Measurements from ENCODE around the gene CD1D. TPM values are rescaled to one million over a fixed set of nuclear protein-coding genes. Genes with fewer than 3 reads are reported as not detected.
A peak's percentile ranks its signal among the peaks of the same experiment; 100 is the strongest.

The CD1D gene
- total RNA-seq, 4 donors from 2014 or later, result 0.83 to 1.9 (median 1.7) TPM; not detected in 1

DNA sequence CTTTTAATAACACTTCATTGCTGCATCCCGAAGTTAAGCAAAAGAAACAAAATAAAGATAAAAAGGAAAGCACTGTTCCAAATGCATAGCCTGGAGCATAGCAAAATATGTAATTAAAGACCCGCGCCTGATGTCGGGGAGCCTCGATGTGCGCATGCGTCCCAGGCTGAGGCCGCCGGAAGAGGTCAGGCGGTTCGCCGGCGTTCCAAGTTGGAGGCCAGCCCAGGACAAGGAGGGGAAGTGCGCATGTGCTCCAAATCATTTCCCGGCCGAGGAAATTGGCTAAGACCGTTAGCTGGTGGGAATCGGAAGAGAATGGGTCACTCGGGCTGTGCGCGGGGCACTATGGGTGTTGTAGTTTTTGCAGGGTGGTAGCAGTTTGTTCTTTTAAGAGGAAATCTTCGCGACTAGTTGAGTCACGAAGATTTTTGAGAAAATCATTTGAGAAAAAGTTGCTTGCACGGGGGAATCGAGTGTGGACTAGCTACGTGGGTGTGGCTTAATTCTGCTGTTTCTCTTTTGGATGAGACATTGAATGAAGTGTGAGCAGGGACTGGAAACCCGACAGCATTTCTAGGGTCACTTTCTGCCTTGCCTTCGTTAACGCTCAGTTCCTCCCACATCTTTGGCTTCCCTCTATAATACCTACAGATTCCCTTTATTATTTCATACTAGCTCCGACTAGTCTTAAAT lies 31.0 kb upstream of the CD1D start:
- intact Hi-C loops (cut with DNase I), result no loop called here
- H3K27me3 ChIP-seq, result peaks cover 0 to 10% (median 0%) of the 10 kb centered on the region in 4 donors
- 5 to 7% methylated on average over 31 of the region's 31 CpGs for WGBS, 2 donors
- no peak for TF ChIP-seq POLR2A (IDR thresholded peaks at IDR 0.05)
- peak in 1 of 6 experiments; percentile 26 for TF ChIP-seq CTCF (IDR thresholded peaks at IDR 0.05)
- H3K9me3 ChIP-seq, result no peaks in the 10 kb centered on the region
- peak overlapping the region; percentile 16 to 60 (median 40) for H3K4me3 ChIP-seq
- H3K27ac ChIP-seq, result peak overlapping the region in 3 of 4 donors; percentile 54 to 84 (median 66)
- DNase-seq, result peak; percentile 29
- H3K4me1 ChIP-seq, result peaks cover 10 to 43% (median 10%) of the 10 kb centered on the region in 3 donors
- no peaks in the 10 kb centered on the region for H3K36me3 ChIP-seq

- peaks cover 0 to 14% (median 0%) of the 10 kb centered on the region in 4 donors for H3K27me3 ChIP-seq
- peak overlapping the region in 1 of 4 donors; percentile 84 for H3K27ac ChIP-seq
- TF ChIP-seq POLR2A (IDR thresholded peaks at IDR 0.05) (no peak), CTCF (IDR thresholded peaks at IDR 0.05) (no peak)
- H3K4me1 ChIP-seq, result peaks cover 5 to 36% (median 10%) of the 10 kb centered on the region in 3 donors
- H3K36me3 ChIP-seq, result no peaks in the 10 kb centered on the region
- no peak for DNase-seq
- WGBS, 2 donors, result 70 to 91% methylated on average over 1 of the region's 1 CpG
- intact Hi-C loops (cut with DNase I), result no loop called here
- no peaks in the 10 kb centered on the region for H3K9me3 ChIP-seq
- H3K4me3 ChIP-seq, result no peak overlapping the region
Measured at GRCh38 chr1:158150523-158150922, 30.2 kb upstream of the CD1D start.

- DNase-seq, result no peak
- 73 to 86% methylated on average over 1 of the region's 1 CpG for WGBS, 2 donors
- Histone ChIP-seq H3K27ac (no peak overlapping the region), H3K27me3 (peaks cover 0 to 18% (median 0%) of the 10 kb centered on the region in 4 donors), H3K4me3 (no peak overlapping the region), H3K4me1 (peaks cover 5 to 22% (median 10%) of the 10 kb centered on the region in 3 donors), H3K9me3 (no peaks in the 10 kb centered on the region), H3K36me3 (no peaks in the 10 kb centered on the region)
- intact Hi-C loops (cut with DNase I), result no loop called here
- TF ChIP-seq POLR2A (IDR thresholded peaks at IDR 0.05) (no peak), CTCF (IDR thresholded peaks at IDR 0.05) (no peak)
Measured at GRCh38 chr1:158153179-158153578, 27.5 kb upstream of the CD1D start.

GRCh38 chr1:158153746-158154444 lies 26.8 kb upstream of the CD1D start:
- Histone ChIP-seq H3K4me1 (peaks cover 5 to 16% (median 10%) of the 10 kb centered on the region in 3 donors), H3K9me3 (no peaks in the 10 kb centered on the region), H3K36me3 (no peaks in the 10 kb centered on the region), H3K4me3 (no peak overlapping the region), H3K27ac (peak overlapping the region in 1 of 4 donors; percentile 16), H3K27me3 (peaks cover 0 to 18% (median 0%) of the 10 kb centered on the region in 4 donors)
- 68 to 75% methylated on average over 5 of the region's 5 CpGs for WGBS, 2 donors
- intact Hi-C loops (cut with DNase I), result no loop called here
- TF ChIP-seq CTCF (IDR thresholded peaks at IDR 0.05) (no peak), POLR2A (IDR thresholded peaks at IDR 0.05) (no peak)
- DNase-seq, result no peak

DNA sequence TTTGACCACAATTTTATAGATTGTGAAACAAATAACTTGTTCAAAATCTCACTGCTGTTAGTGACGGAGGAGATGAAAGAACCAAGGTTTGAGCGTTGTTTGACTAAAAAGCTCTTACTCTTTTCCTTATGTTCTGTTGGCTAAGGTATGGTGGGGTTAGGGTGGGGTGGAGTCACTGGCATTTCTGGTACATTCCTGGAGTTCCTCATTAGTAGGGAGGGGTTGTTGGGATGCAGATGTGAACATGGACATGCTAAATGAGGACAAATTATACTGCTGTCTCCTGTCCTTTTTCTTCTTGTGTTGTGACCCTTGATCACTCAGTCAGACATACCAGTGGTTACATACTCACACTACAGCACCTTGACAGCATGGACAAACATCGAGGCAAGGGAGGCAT lies 26.2 kb upstream of the CD1D start:
- Histone ChIP-seq H3K4me3 (no peak overlapping the region), H3K4me1 (peaks cover 5 to 10% (median 6%) of the 10 kb centered on the region in 3 donors), H3K27me3 (peaks cover 0 to 18% (median 0%) of the 10 kb centered on the region in 4 donors), H3K36me3 (no peaks in the 10 kb centered on the region), H3K27ac (no peak overlapping the region), H3K9me3 (no peaks in the 10 kb centered on the region)
- 81 to 90% methylated on average over 3 of the region's 3 CpGs for WGBS, 2 donors
- TF ChIP-seq CTCF (IDR thresholded peaks at IDR 0.05) (no peak), POLR2A (IDR thresholded peaks at IDR 0.05) (no peak)
- DNase-seq, result no peak
- intact Hi-C loops (cut with DNase I), result no loop called here

Data from esophagus squamous epithelium (tissue), 5 donors.